GM12892 (cell line): Measurements from ENCODE around the gene HBS1L.
"Not testable (repeated sequence)": the region's sequence is repeated elsewhere in the genome, so short reads cannot be mapped to it uniquely, and the experiment has no call there.

Experiments
- POLR2A ChIP-seq: IDR thresholded peaks from 2 replicates; pipeline ENCODE4 v1.6.1; 2011; ENCODE audit warnings: low read depth, low read length, control low read depth
- POLR2AphosphoS5 ChIP-seq: IDR thresholded peaks from 2 replicates; pipeline ENCODE4 v1.6.1; 2011; ENCODE audit warnings: low read depth, low read length, control low read depth
- TAF1 ChIP-seq: IDR thresholded peaks from 2 replicates; pipeline ENCODE4 v1.6.1; 2011; ENCODE audit warnings: low read depth, mild to moderate bottlenecking, control low read depth, low read length, borderline replicate concordance

GRCh38 chr6:135058299-135058698 is 3.7 kb upstream of the HBS1L start:
- not testable (repeated sequence) for TF ChIP-seq TAF1, POLR2A, POLR2AphosphoS5
